Right lobe of liver (tissue), 6 donors: ENCODE measurements around the gene LRRN1. TPM values are rescaled to one million over a fixed set of nuclear protein-coding genes. Genes with fewer than 3 reads are reported as not detected.

Experiments
- ATAC-seq, 4 donors: fragments of 200-7000 bp; cut with Tn5 transposase; one replicate each; pipeline ENCODE4 v1.9.1; 2020; ENCODE audit warnings: mild to moderate bottlenecking in 4 of 4, moderate library complexity in 4 of 4
- DNase-seq, 3 donors: peaks; one replicate each; pipeline ENCODE4 v3.0.0-alpha.2; 2020
- H3K27ac ChIP-seq, 3 donors: fragments of 200-600 bp; one replicate each; pipeline ENCODE4 v1.8.0; 2022
- H3K27me3 ChIP-seq, 2 donors: fragments of 200-600 bp; one replicate each; pipeline ENCODE4 v1.8.0; 2022
- H3K36me3 ChIP-seq, 4 donors: fragments of 200-600 bp; sonication (generic) in 1 of 4; one replicate each; pipeline versions ENCODE4 v1.5.1 to v1.8.0; 2017 to 2022; ENCODE audit warnings: control low read depth in 1 of 4
- H3K4me1 ChIP-seq, 4 donors: fragments of 200-600 bp; sonication (generic) in 1 of 4; one replicate each; pipeline versions ENCODE4 v1.5.1 to v1.8.0; 2017 to 2022; ENCODE audit warnings: control low read depth in 1 of 4
- H3K4me3 ChIP-seq, 3 donors: fragments of 200-600 bp; one replicate each; pipeline ENCODE4 v1.8.0; 2022
- H3K9me3 ChIP-seq, 4 donors: fragments of 200-600 bp; sonication (generic) in 1 of 4; one replicate each; pipeline versions ENCODE4 v1.5.1 to v1.8.0; 2017 to 2022; ENCODE audit warnings: control low read depth in 1 of 4
- POLR2A ChIP-seq: fragments of 450-650 bp; IDR thresholded peaks from one replicate; pipeline ENCODE4 v1.6.1; 2017; ENCODE audit warnings: antibody characterized with exemption, mild to moderate bottlenecking
- WGBS: methylation state at CpG from one replicate; pipeline ENCODE4 v1.1.6; 2018; ENCODE audit warnings: low coverage, low lambda C conversion rate; ENCODE audit not compliant: insufficient coverage; ENCODE audit errors: missing lambda C conversion rate; 5-methylcytosine and 5-hydroxymethylcytosine counted together
- intact Hi-C, 2 donors: fragments of 100-400 bp; cut with DNase I; formaldehyde crosslinking; loops; one replicate each; pipeline versions ENCODE4 v1.11.2 to v1.14.1; 2022
- total RNA-seq, 6 experiments: library from RNA; depleted of rRNA in 2 of 6; stranded (reverse); fragments of >200 nt in 2 of 6; fragmentation: NEBNext Ultra II Directional in 3 of 6; extraction: Animal tissue kit (Norgen Biotek cat#: 25700) in 3 of 6; gene quantifications; one replicate each; pipeline versions ENCODE4 v1.1.0 to v1.2.4, GENCODE V29; 2016 to 2023
- TF ChIP-seq, protein P1 (sequence below), 4 donors: fragments of 200-600 bp in 3 of 4; fragments of 450-650 bp in 1 of 4; IDR thresholded peaks; one replicate each; pipeline versions ENCODE4 v1.5.1 to v1.8.0; 2016 to 2022; ENCODE audit warnings: antibody characterized with exemption in 4 of 4, mild to moderate bottlenecking in 2 of 4
- donor health status: DM: no; HTN: yes; CAD: no.
- donor health status: DM: no; HTN: no; CAD: no.
- donor health status: DM: no; HTN: no; CAD: no.
- donor health status: DM: no; HTN: yes; CAD: no.
- donor health status: DM: no; HTN: yes; CAD: no.

Gene LRRN1
- total RNA-seq, 6 experiments from 2014 or later, result 0.12 to 0.51 (median 0.14) TPM

DNA sequence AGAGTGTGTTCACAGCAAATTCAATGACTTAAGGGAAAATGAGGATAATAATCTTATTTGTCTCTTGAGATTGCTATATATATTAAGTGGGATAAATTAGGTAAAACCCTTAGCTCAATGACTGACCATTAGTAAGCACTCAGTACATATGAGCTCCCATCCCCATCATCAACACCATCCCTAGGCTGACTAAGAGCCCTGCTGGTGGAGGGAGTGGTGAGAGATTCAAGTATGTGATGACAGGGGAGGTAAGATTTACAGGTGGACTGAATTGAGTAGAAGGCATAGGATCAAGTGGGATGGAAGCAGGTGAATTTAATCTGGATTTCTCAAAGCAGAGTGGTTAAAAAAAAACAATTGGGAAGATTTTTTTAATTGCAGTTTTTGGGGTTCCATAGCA, 21.0 kb upstream of the LRRN1 start:
- Histone ChIP-seq H3K27ac (no peak overlapping the region), H3K9me3 (no peaks in the 10 kb centered on the region), H3K36me3 (no peaks in the 10 kb centered on the region), H3K27me3 (no peaks in the 10 kb centered on the region), H3K4me1 (no peaks in the 10 kb centered on the region), H3K4me3 (no peak overlapping the region)
- ATAC-seq (no peak), DNase-seq (no peak)
- TF ChIP-seq, protein P1, sequence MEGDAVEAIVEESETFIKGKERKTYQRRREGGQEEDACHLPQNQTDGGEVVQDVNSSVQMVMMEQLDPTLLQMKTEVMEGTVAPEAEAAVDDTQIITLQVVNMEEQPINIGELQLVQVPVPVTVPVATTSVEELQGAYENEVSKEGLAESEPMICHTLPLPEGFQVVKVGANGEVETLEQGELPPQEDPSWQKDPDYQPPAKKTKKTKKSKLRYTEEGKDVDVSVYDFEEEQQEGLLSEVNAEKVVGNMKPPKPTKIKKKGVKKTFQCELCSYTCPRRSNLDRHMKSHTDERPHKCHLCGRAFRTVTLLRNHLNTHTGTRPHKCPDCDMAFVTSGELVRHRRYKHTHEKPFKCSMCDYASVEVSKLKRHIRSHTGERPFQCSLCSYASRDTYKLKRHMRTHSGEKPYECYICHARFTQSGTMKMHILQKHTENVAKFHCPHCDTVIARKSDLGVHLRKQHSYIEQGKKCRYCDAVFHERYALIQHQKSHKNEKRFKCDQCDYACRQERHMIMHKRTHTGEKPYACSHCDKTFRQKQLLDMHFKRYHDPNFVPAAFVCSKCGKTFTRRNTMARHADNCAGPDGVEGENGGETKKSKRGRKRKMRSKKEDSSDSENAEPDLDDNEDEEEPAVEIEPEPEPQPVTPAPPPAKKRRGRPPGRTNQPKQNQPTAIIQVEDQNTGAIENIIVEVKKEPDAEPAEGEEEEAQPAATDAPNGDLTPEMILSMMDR (IDR thresholded peaks at IDR 0.05), result no peak
- TF ChIP-seq POLR2A, result no peak
- intact Hi-C loops, result no loop called here

DNA sequence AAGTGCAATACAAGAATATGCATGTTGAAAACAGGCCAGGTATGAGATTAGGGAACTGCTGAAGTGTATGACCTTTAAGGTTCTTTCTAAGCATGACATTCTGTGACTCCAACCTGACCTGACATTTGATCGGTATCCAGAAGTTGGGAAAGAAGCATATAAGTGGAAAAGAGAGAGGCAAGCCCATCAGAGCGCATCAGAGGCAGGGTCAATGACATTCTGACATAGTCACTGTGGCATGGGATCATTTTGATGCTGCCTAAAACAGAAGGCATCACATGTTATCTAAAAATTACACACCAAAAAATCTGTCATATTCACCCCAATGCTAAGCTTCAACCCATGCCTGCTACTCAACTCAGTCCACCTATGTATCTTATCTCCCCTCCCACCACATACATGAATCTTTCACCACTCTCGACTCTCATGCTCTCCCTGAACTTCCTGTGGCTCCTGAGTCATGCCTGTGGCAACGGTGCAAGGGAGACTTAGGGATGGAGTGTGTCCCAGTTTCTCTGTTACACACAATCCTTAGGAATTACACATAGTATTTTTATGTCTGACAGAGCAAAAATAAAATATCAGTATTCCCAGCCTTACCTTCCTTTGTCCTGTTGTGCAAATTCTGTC, 20.5 kb upstream of the LRRN1 start:
- H3K4me3 ChIP-seq, result no peak overlapping the region
- intact Hi-C loops, result no loop called here
- ATAC-seq (no peak), DNase-seq (no peak)
- H3K36me3 ChIP-seq, result no peaks in the 10 kb centered on the region
- H3K9me3 ChIP-seq, result no peaks in the 10 kb centered on the region
- H3K27me3 ChIP-seq, result no peaks in the 10 kb centered on the region
- no peaks in the 10 kb centered on the region for H3K4me1 ChIP-seq
- no peak for TF ChIP-seq POLR2A
- TF ChIP-seq, protein P1 (IDR thresholded peaks at IDR 0.05), result no peak
- H3K27ac ChIP-seq, result no peak overlapping the region
- WGBS, result 42% methylated on average over 4 of the region's 4 CpGs

DNA sequence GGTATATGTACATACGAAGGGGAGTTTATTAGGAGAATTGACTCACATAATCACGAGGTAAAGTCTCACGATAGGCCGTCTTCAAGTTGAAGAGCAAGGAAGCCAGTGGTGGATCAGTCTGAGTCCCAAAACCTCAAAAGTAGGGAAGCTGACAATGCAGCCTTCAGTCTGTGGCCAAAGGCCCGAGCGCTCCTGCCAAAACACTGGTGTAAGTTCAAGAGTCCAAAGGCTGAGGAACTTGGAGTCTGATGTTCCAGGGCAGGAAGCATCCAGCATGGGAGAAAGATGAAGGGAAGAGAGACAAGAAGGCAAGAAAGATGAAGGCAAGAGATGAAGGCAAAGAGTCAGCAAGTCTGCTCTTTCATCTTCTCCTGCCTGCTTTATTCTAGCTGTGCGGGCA, 16.8 kb upstream of the LRRN1 start:
- ATAC-seq (no peak), DNase-seq (peak in 1 of 3 donors; percentile 21)
- WGBS, result 53% methylated on average over 7 of the region's 7 CpGs
- no peak overlapping the region for H3K4me3 ChIP-seq
- H3K27me3 ChIP-seq, result no peaks in the 10 kb centered on the region
- intact Hi-C loops, result no loop called here
- no peaks in the 10 kb centered on the region for H3K9me3 ChIP-seq
- no peak overlapping the region for H3K27ac ChIP-seq
- no peaks in the 10 kb centered on the region for H3K36me3 ChIP-seq
- no peaks in the 10 kb centered on the region for H3K4me1 ChIP-seq
- no peak for TF ChIP-seq POLR2A
- TF ChIP-seq, protein P1 (IDR thresholded peaks at IDR 0.05), result no peak

DNA sequence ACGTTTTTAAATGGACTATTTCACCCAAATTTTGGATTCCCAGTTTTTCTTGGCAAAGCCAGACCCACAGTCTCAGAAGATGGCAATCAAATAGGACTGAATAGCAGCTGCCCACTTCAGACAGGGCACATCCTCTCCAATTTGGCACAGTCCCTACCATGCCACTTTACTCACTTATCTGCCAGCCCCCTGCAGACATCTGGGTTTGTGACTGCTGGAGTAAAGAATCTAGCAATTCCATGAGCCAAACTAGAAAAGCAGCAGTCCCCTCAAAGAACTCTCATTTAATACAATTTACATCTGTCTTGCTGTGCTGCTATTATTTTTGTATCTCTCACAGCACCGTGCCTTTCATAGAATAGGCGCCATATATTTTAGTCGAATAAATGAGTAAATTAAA, 16.0 kb upstream of the LRRN1 start:
- ATAC-seq (no peak), DNase-seq (no peak)
- intact Hi-C loops, result no loop called here
- no peaks in the 10 kb centered on the region for H3K27me3 ChIP-seq
- H3K36me3 ChIP-seq, result no peaks in the 10 kb centered on the region
- TF ChIP-seq, protein P1 (IDR thresholded peaks at IDR 0.05), result no peak
- no peak for TF ChIP-seq POLR2A
- no peak overlapping the region for H3K4me3 ChIP-seq
- 85% methylated on average over 4 of the region's 4 CpGs for WGBS
- H3K27ac ChIP-seq, result no peak overlapping the region
- H3K9me3 ChIP-seq, result no peaks in the 10 kb centered on the region
- H3K4me1 ChIP-seq, result no peaks in the 10 kb centered on the region

DNA sequence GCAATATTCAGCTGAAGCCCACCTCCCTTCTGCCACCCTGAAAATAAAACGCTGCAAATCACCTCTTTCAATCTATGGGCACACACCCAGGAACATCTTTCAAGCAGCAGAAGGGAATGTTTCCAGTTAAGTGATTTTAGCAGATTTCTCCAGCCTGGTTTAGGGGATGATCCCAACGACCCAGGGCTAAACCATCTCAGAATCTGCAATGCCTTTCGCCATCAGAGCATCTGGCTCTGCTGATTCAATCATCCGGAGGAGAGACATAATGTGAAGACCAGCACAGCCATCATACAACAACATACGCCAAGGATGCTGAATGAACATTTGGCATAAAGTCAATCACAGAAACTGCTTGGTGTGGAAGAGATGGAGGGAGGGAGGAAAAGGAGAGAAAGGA, 15.5 kb upstream of the LRRN1 start:
- H3K36me3 ChIP-seq, result no peaks in the 10 kb centered on the region
- no peak overlapping the region for H3K4me3 ChIP-seq
- TF ChIP-seq POLR2A, result no peak
- TF ChIP-seq, protein P1 (IDR thresholded peaks at IDR 0.05), result no peak
- H3K9me3 ChIP-seq, result no peaks in the 10 kb centered on the region
- H3K27ac ChIP-seq, result no peak overlapping the region
- WGBS, result 71% methylated on average over 5 of the region's 5 CpGs
- intact Hi-C loops, result no loop called here
- H3K27me3 ChIP-seq, result no peaks in the 10 kb centered on the region
- DNase-seq, result no peak
- no peak for ATAC-seq
- no peaks in the 10 kb centered on the region for H3K4me1 ChIP-seq
